GM12801 (cell line): ENCODE data around the gene PXT1.

Experiments used
- CTCF ChIP-seq: IDR thresholded peaks from one replicate; pipeline ENCODE4 v1.5.1; 2011; ENCODE audit warnings: control low read depth; ENCODE audit not compliant: insufficient read length; ENCODE audit errors: extremely low read depth

PXT1 gene

GRCh38 chr6:36479256-36479655, 36.6 kb upstream of the PXT1 start:
- TF ChIP-seq CTCF, result no peak

- no peak for TF ChIP-seq CTCF
Observed at GRCh38 chr6:36478051-36478526, 35.4 kb upstream of the PXT1 start.

DNA sequence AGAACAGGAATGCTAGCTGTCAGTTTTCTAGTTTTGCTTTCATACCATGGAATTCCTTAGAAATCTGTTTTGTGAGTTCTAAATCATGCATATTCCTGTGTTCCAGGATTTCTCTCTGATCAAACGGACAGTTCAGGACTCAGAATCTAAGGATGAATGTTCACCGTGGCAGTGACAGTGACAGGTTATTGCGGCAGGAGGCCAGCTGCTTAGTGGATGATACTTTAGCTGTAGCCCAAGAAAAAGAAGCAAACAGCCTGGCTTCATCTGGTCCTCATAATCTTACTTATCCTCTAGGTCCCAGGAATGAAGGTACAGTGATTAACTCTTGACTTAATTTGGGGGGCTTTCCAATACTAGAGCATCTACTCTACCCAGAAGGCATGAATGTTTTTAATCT, 27.3 kb upstream of the PXT1 start:
- TF ChIP-seq CTCF, result no peak

DNA sequence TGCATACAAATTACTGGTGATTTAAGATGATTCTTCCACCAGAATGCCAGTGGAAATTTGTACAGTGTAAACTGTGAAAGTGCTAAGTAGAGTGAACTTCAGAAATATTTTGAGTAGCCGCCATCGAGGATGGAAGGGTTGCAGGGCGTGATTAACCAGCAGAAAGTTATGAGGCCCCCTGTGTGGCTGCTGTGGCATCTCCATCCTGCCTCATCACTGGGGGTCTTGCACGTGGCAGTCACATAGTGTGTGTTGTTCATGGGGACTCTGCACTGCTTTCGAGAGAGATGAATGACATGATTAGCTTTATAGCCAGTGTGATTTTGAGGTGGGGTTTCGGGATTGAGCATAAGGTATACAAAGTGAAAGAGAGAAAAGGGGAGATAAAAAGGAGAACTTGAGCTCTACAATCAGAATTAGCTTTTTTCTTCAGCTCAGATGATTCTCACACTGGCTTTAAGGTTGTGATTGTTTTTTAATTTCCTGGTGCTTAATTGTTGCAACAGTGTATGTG, 26.6 kb upstream of the PXT1 start:
- no peak for TF ChIP-seq CTCF

- no peak for TF ChIP-seq CTCF
Observed at GRCh38 chr6:36467625-36468024, 25.0 kb upstream of the PXT1 start.

DNA sequence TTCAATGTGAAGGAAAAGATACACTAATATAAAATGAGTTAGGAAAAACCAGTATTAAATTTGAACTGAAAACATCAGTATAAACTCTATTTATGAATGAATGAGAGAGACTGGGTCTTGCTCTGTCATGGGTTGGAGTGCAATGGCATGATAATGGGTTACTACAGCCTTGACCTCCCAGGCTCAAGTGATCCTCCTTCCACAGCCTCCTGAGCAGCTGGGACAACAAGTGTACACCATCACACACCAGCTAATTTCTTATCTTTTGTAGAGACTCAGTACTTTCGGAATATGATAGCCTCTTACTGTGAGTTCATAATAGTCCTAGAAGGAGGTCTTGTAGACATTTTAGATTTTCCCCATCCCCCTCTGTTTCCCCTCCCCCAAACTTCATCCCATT, 21.6 kb upstream of the PXT1 start:
- no peak for TF ChIP-seq CTCF

GRCh38 chr6:36463676-36464075, 21.0 kb upstream of the PXT1 start:
- TF ChIP-seq CTCF, result no peak
